ENCODE results near the gene DAPK1. TPM values are rescaled to one million over a fixed set of nuclear protein-coding genes. Genes with fewer than 3 reads are reported as not detected.

DAPK1 gene
- total RNA-seq, 1 donor from 2014 or later, result 28.9 TPM

DNA sequence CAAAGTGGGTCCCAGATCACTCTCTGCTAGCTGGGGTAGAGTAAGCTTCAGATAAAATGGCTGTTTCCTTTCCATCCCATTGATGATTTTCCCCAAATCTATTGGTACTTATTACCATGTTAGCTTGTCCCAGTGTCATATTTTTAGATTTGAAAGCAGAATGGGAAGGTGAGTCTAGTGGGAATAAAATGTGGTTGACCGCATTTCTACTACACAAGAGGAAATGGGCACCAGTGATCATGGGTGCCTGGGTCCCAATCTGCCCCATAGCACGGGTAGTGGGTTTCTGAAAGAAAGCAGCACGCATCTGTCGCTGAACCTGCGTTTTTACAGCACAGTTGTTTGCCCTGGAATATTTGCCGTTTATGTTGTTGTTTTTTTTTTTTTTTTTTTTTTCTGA lies 20.1 kb downstream of the DAPK1 start:
- no peak for DNase-seq

DNA sequence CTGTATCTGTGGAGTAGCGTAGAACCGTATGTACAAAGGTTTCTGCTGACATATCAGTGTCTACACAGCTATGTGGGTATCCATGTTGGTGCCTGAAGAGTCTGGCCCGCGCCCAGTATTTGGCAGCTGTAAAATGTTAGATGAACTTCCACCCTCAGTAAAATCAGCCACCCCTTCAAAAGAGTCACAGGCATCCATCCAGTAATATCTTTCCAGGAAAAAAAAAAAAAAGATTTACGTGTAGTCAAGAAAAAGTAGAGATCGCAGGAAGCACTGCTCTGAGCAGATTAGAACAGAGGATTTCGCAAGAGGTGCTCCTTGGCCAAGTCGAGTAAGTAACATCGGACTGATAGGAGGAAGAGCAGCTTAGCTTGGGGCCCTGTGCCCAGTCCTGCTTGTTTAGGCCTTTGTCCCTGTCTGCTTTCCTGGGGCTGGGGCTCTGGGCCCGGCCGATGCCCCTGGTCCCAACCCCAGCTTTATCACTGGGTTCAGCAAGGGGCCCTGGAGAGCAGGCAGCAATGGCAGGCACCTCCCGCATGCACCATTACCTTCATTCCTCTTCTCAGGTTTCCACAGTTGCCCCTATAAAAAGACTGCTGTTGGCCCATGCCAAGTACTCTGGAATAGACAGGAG lies 21.2 kb downstream of the DAPK1 start:
- no peak for DNase-seq

DNA sequence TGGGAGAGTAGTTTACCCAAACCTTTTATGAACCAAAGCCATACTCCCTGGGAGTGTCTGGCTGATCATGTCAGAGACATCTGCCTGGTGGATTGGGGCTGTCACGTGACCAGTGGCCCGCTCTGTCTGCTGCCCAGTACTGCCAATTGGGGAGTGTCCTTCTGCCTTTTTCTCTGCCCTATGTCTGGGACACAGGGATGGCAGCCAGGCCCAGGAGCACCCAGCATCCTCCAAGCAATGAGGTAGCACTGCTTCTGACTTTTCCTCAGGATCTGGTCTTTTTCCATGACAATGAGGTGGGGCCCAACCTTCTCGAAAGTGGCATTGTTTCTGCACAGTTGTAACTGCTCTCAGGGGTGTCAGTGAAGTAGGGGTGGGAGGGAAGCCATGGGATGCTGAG lies 21.8 kb downstream of the DAPK1 start:
- DNase-seq, result no peak

DNA sequence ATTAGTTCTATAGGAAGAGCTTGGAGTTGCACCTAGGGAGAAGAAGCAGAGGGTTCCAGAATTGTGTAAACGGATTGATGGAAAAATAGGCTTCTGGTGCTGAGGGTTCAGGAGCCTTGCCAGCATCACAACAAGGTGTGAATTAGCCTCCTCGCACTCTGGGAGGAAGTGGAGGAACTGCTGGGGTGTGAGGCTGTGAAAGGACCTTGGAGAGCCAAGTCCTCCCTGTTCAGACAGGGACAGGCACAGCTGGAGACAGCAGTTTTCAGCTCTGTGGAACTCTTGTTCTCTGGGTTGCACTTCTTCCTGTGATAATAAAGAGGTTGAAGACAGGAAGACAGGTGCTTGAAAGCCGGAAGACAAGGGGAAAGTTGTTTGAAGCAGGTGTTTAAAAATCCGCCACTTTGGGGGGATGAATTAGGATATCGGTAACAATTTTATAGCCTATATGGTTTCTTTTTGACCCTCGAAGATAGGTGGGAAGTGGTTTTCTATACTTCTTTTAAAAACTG lies 22.6 kb downstream of the DAPK1 start:
- DNase-seq, result no peak

DNA sequence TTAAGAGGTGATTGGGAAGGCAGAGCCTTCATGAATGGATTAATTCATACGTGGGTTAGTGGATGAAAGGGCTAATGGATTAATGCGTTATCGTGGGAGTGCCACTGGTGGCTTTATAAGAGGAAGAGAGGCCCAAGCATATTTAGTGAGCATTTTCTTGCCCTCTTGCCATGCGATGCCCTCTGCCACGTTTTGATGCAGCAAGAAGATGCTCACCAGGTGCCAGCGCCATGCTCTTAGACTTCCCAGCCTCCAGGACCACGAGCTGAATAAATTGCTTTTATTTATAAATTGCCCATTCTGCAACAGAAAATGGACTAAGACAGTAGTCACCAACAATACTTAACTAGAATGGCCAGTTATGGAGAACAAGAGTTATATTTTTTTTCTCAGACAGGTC lies 24.2 kb downstream of the DAPK1 start:
- no peak for DNase-seq

DNA sequence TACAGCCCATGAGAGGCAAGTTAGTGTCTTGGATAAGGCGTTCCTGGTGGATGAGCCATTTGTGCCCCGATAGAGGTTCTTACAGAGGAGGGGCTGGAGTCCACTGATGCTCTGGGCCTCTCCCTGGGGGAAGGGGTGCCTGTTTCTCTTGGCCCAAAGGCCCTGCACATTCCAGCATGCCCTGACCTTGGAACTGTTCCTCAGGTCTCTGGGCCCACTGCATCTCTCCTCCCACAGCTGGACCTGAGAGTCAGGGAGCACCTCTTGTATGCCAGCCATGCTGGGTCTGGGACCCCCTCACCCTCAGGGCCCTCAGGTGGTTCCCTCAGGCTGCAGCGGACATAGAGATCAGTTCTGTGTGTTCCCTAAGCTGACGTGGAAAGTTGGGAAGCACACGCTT lies 26.4 kb downstream of the DAPK1 start:
- no peak for DNase-seq

DNA sequence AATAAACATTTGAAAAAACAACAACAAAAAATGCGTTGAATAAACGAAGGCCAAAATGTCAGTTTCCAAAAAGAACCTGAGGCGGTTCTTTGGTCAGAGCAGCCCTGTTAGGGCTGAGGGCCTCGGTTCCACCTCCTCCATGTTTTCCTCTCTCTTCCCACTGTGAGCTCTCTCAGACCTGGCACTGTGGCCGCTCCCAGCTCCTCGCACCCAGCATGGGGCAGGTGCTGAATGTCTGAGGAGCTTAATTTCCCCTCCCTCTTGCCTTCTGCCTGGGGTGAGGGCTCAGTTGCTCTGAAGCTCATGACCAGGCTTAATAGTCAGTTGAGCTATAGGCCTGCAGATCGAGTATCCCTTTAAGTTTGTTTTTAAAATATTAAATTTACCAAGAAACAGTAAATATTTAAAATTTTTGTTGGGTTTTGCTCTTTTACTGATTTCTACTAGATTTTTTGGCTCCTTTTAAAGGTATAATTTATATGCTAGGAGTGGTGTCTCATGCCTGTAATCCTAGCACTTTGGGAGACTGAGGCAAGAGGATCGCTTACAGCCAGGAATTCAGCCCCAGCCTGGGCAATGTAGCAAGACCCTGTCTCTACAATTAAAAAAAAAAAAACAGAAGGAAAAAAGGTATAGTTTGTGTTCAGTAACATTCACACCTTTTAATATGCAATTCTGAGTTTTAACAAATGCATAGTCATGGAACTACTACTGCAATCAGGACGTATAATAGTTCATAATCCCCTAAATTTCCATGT lies 28.1 kb downstream of the DAPK1 start:
- no peak for DNase-seq

DNA sequence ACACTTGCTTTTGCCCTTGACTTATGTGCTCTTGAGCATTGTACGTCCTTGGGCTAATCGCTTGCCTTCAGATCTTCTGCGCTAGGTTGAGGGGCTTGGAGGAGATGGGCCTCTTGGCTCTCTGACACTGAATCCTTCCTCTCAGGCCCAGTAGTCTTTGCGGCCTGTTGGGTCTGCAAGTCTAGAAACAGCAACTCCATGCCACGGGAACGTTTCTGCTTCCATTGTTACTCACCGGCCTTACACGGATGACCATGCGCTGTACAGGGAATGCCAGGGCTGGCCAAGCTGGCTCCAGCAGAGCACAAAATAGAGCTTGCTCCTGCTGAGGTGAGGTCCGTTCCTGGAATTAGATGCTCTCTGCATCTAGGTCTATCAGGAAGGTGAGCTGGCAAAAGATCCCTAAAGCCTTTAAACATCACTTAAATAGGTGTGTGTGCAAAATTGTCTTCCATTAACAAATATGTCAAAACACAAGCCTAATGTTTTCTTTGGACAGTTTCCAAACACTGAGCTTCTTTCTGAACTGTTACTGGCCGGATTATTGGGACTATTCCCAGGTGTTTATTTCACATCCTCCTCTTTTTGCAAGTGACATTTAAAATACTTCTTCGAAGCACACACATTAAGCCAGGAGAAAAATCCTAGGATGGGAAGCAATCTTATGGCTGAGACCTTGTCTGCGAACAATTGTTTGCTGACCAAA lies 29.7 kb downstream of the DAPK1 start:
- DNase-seq, result no peak

DNA sequence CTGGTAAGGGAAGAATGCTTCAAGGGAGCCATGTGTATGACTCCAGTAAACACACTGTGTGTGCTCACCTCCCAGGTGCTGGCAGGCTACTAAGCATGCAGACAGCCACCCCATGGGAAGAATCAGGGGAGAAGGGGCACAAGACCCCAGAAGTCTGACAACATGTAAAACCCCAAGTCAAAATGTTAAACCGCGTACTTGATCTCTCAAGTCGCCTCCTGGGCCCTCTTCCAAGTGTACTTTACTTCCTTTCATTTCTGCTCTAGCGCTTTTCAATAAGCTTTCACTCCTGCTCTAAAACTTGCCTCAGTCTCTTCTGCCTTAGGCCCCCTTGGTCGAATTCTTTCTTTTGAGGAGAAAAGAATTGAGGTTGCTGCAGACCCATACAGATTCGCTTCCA lies 31.3 kb downstream of the DAPK1 start:
- DNase-seq, result no peak

DNA sequence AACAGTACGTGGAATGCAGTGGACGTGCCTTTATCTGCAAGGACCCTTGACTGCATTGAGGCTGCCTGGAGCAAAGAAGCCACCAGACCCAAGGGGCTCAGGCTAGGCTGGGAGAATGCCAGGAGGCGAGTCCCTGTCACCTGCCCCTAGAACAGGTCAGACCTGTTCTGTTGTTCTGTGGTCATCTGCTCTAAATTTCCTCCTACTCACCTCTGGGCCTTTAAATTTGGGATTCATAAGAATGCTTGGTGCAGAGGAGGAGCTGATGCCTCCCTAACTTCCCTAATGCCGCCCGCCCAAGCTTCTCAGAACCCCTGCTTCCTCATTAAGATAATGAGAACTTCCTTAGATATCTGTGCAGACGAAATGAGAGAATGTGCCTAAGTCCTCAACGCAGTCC lies 32.0 kb downstream of the DAPK1 start:
- no peak for DNase-seq

DNA sequence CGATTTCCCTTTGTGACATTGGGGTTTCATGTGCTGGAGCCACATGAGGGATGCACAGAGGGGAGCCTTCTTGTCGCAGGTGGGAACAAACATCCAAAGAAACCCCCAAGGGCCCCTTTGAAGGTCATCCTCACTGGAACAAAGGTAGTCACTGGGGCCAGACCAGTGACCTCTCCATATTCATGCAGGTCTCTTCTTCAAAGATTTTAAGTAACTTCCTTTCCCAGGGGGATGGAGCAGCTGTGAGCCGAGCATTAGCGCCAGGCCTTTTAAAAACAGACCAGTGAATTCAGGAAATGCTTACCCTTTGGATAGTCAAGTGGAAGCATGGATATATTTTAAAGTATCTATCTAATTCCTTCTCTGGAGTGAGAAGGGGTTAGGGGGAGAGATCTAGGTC lies 33.0 kb downstream of the DAPK1 start:
- DNase-seq, result no peak

DNA sequence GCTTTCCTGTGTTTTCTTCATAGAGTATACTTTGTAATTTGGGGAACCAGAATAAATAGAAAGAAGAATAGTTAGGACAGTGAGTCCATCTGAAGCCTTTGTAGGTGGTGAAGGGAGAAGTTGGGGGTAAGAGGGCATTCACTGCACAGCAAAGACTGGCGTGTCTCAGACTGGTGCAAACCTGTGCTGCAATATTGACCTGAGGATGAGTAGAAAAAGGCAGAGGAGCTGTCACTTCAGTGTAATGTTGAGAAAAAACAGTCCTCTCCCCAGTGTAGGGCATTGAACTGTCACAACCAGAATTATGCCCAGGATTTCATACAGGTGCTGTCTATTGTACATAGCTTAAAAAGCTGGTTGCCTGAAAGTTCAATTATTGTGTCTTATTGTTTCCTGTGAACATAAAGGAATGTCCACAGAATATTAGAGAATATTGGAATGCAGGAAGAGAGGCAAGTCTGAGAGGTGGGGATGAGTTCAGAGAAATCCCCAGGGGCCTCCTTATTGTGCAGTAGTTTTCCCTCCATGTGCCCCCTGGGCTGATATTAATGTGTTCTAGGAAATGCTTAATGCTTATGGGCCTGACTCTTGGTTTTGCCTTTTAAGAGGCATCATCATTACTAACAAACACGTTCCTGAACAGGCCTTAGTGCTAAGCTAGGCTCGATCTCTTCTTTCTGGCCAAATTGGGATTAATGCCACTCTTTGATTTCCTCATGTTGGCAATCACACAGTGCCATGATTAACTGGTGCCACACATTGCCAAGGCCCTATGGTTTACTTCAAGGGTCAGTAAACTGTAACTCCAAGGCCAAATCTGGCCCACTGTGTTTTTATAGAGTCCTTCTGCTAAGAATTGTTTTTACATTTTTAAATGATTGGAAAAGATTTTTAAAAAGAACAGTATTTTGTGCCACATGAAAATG lies 34.0 kb downstream of the DAPK1 start:
- no peak for DNase-seq

DNA sequence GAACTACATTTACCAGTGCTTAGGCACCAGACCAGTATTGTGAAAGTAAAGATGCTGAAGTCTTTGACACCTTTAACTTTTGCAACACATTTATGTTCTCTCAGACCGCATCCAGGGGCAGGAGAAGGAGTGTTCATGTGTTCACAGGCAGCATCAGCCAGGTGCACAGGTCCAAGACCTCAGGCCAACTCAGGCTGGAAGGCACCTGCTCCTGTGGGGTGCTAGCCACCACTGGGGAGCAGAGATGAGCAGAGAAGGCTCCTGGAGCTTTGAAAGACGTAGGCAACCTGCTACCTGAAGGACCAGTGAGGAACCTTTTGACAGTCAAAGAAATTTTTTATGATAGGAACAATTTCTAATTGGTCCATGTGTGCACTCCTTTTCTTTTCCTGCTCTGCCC lies 35.6 kb downstream of the DAPK1 start:
- no peak for DNase-seq

DNA sequence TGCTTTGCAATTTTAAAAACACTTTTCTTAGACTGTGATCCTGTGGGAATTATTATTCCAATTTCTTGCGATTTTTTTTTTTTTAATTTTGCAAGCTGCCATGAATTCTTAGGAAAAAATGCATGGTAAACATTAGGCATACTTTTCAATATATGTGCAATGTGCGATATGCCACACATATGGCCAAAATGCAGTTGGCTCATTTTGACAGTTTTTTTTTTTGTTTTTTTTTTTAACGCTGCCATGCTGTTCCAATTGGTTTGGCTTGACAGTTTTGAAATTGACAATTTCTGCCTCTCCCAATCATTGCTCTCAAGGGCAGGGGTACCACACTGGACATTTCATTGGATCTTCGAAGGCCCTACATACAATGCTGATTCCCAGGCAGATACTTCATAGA lies 36.4 kb downstream of the DAPK1 start:
- DNase-seq, result no peak

DNA sequence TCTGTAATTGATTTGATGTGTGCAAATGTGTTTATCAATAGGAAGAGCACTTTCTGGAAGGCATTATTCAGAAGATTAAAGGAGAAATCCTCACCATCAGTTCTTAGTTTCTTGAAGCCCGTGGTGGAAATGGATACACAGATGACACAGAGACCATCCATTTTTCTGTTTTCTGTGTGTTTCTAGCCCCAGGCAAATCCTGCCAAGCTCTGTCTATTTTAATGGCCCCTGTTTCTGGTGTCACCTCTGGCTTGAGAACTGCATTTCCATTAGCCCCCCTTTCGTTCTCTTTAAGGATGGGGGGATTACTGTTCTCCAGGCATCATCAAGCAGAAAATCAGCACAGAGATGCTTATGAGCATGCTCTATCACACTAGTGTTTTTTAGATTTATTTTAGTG lies 37.3 kb downstream of the DAPK1 start:
- DNase-seq, result no peak

DNA sequence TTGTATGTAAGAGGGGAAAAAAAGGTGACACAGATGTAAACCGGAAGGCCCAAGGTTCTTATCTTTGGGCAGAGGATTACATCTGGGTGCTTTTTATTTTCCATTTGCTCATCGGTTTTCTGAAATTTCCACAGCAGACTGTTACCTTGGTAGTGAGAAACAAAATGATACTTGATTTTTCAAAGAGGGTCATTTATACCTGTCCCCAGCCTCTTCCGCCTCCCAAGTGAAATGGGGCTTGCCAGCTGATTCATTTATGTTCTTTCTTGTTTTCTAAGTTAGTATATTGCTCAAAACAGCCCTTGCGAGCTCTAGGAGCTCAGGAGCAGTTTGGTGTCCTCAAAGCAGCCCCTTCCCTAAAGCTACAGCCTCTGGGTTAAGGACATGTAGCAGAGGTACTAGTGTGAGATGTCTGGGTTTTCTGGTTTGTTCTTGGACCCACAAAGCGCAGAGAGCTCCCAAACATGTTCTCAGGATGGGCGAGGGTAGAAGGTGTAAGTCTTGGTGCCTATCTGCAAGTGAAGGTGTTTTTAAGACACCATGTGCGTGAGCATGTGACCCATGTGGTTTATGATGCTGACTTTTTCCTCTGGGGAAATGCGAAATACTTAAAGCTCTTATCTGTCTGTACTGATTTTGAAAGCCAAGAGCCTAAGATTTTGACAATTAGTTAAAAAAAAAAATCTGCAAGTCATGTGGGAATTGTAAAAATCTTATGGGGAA lies 38.3 kb downstream of the DAPK1 start:
- no peak for DNase-seq

DNA sequence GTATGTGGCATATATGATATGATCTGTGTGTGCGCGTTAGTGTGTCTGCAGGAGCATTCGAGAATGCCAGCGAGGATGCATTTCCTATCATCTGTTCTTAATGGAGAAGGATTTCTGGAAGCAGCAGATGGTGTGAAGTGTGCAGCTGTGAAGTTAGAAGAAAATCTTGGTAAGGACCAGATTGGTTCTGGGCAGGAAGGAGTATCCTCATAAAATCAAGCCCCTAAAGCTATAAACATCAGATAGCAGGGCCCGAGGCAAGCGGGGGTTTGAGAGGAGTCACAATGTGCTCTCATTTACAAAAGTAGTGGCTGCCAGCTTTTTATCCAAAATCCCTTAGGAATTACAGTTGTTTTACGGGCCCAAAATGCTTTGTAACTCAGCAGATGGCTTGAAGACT lies 40.0 kb downstream of the DAPK1 start:
- peak; percentile 76 for DNase-seq

DNA sequence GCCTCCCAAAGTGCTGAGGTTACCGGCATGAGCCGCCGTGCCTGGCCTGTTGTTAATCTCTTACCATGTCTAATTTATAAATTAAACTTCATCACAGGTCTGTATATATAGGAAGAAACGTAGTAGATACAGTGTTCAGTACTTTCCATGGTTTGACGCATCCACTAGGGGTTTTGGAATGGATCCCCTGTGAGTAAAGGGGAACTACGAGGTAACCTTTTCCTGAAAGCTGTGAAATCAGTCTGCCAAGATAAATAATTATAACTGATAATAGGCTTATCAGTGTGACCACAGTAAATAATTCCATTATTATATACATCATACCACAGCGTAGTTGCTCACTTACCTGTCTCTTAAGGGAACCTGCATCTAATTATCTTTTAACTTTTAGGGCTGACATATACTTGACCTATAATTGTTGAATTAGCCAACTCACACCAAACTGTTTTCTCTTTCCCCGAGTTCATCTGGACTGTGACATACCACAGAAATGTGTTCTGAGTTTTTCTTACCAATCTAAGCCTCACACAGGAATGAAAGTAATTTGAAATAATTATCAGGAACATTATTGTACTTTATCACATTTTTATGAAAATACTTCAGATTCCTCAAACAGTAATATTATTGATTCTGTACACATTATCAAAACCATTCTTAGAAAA lies 42.9 kb downstream of the DAPK1 start:
- no peak for DNase-seq

DNA sequence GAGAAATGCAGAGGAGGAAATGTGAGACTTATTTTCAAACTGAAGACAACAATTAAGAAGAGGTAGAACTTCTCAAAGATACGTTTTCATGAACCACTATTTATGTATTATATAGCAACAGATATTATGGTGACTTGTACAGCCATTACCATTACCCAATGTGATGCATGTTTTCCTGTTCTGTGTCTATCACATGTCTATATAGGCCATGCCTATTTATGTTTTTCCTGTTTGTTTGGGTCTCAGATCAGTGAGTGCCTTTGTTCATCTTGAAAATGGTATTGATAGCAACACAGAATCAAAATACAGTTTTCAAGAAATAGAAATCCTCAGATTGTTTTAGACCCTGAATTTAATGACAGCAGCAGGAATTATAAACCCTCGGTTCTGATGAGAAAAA lies 44.0 kb downstream of the DAPK1 start:
- no peak for DNase-seq

DNA sequence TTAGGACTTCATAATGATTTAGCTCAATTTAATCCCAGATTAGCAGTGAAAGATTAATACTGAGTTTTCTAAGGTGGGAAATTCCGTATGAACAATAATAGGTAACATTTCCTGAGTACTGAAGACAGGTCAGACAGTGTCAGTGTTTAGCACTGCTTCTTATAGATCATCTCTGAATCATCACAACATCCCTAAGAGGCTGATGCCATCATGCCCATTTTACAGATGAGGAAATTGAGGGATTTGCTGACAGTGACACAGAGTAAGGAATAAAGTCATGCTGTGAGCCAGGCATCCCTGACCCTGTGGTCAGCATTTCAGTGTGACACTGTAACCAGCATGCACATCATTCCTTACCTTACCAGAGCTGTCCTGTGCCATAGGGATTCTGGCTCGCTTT lies 44.5 kb downstream of the DAPK1 start:
- DNase-seq, result no peak

DNA sequence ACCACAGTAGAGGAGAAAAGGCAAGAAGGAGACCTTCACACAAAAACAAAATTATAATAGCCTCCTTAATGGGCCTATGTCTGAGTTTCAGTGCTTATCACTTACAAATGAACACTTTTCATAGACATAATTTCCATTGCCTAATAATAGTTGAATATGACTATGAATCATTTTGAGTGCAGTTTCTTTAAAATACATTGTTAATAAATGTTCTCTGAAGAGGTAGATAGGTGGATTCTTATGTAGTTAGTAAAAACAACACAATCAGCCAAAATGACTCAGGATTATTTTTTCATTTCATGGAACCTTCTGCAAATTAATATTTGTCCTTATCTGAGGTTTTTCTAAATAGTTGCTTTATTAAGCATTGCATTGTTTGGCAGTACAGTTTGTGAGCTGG lies 45.6 kb downstream of the DAPK1 start:
- no peak for DNase-seq

Data from tongue (tissue), 2 donors.